ENCODE measurements around the gene C19orf53.

C19orf53 gene

DNA sequence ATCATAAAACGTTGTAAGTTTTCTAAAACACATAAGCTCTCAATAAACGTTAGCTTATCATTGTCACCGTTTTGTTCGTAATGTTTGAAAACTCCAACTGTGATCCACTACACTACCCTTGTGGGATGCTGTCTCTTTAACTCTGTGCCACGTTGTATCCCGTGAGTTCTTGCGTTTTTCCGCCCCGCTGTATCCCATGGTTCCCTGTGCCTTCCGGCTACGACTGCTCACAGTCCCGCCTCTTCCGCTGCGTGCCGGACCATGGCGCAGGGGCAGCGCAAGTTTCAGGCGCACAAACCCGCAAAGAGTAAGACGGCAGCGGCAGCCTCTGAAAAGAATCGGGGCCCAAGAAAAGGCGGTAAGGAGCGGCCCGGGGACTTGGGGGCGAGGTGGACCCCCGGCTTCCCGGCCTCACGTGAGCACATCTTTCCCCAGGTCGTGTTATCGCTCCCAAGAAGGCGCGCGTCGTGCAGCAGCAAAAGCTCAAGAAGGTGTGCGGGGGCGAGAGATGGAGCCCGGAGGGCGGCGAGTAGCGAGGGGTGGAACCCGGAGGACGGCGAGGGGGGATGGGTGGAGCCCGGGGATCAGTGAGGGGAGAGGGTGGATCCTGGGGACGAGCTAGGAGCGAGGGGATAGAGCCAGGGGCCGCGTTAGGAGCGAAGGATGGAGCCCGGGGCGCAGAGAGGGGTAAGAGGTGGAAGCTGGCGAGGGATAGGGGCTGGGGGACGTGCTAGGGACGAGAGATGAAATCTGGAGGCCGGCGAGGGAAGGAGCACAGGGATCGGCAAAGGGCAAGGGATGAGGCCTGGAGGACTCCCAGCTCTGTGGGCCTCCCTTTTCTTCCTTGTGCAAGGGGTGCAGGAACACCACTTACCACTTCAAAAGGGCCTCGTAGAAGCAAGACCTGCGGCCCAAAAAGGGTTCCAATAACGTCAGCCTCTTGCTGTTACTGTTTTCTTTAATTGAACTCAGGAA is at the start of gene C19orf53:
Gene C19orf53, plus strand, starts transcription at position 240 of the 975 bp plus-strand sequence. Its CDS starts 22 bp downstream, at position 262.
- peak; percentile 72 for DNase-seq (ENCODE audit: low read depth)
- TF ChIP-seq, protein P1, sequence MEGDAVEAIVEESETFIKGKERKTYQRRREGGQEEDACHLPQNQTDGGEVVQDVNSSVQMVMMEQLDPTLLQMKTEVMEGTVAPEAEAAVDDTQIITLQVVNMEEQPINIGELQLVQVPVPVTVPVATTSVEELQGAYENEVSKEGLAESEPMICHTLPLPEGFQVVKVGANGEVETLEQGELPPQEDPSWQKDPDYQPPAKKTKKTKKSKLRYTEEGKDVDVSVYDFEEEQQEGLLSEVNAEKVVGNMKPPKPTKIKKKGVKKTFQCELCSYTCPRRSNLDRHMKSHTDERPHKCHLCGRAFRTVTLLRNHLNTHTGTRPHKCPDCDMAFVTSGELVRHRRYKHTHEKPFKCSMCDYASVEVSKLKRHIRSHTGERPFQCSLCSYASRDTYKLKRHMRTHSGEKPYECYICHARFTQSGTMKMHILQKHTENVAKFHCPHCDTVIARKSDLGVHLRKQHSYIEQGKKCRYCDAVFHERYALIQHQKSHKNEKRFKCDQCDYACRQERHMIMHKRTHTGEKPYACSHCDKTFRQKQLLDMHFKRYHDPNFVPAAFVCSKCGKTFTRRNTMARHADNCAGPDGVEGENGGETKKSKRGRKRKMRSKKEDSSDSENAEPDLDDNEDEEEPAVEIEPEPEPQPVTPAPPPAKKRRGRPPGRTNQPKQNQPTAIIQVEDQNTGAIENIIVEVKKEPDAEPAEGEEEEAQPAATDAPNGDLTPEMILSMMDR (IDR thresholded peaks at IDR 0.05; ENCODE audit: control insufficient read depth, extremely low read depth, insufficient read depth), result no peak
- peak within 1 kb of the TSS; percentile 97 for H3K4me3 ChIP-seq (ENCODE audit: low read depth, low read length)

DNA sequence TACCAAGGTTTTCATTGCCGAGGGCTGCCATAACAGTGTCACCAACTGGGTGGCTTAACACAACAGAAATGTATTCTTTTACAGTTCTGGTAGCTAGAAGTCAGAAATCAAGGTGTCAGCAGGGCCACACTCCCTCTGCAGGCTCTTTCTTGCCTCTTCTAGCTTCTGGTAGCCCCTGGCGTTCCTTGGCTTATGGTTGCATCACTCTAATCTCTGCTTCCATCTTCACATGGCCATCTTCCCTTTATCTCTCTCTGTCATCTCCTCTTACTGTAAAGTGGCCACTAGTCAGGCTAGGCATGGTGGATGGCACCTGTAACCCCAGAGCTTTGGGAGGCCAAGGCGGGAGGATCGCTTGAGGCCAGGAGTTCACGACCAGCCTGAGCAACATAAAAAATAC is 47.9 kb upstream of the C19orf53 start:
- TF ChIP-seq, protein P1 (IDR thresholded peaks at IDR 0.05; ENCODE audit: control insufficient read depth, extremely low read depth, insufficient read depth), result no peak
- DNase-seq (ENCODE audit: low read depth), result no peak
- no peak overlapping the region for H3K4me3 ChIP-seq (ENCODE audit: low read depth, low read length)

DNA sequence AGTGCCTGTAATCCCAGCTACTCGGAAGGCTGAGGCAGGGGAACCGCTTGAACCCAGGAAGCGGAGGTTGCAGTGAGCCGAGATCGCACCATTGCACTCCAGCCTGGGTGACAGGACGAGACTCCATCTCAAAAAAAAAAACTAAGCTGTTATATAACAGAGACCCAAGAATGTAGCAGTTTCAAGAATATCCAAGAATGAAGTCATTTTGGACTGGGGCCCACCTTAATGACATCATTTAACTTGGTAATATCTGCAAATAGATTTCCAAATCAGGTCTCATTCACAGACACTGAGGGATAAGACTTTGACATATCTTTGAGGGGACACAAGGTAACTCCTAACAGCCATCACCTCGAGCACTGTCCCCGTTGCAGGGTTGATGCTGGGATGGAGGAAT is 46.5 kb upstream of the C19orf53 start:
- DNase-seq (ENCODE audit: low read depth), result no peak
- no peak overlapping the region for H3K4me3 ChIP-seq (ENCODE audit: low read depth, low read length)
- TF ChIP-seq, protein P1 (IDR thresholded peaks at IDR 0.05; ENCODE audit: control insufficient read depth, extremely low read depth, insufficient read depth), result no peak

DNA sequence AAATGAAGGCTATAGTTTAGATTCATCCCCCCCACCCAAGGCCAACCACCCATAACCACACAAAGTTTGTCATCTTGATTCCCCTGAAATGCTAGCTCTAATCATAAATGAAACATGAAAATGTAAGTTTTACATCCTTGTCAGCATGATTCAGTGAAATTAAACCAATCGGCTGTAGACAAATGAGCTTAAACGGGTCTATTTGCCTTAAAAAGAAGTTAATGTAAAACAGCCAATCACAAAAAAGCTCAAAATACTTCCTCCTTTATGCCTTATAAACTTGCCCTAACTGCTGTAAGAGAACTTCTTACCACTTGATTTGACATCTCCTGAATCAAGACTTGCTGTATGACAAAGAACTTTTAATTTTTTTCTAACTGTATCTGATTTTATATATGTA is 44.4 kb upstream of the C19orf53 start:
- TF ChIP-seq, protein P1 (IDR thresholded peaks at IDR 0.05; ENCODE audit: control insufficient read depth, extremely low read depth, insufficient read depth), result no peak
- no peak overlapping the region for H3K4me3 ChIP-seq (ENCODE audit: low read depth, low read length)
- DNase-seq (ENCODE audit: low read depth), result no peak

DNA sequence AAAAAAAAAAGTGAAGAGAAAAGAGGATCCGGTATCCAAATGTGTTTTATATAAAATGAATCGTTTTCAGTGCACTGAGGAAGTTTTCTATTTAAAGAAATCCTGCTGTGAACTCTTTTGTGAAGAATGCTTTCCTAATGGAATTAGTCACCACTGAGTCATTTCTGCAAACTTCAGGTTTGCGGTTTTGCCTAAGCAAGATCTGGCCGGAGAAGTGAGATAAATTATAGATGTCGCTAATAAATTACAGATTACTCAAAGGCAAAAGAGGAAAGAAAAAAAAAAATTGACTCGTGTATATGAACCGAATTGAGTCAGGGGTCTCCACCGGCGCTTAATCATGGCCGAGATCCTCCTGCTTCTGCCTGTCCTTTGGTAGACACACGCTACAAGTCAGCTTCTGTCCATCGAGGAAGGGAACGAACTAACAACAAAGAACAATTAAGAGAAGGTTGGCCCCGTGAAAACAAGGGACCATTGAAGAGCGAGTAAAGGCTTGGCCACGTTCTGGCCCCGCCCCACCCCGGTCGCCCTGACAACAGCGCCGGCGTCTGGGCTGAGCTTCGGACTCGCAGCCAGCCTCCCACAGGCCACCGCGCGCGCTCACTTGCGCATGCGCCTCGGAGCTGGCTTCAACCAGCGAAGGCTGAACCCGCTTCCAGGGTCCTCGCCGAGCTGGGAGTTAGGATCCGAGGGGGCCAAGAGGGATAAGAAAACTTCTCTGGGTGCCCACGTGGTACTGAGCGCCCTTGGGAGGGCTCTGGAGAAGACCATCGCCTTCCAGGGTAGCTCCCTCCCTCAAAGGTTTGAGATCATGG is 42.9 kb upstream of the C19orf53 start:
- peak overlapping the region; percentile 80 for H3K4me3 ChIP-seq (ENCODE audit: low read depth, low read length)

DNA sequence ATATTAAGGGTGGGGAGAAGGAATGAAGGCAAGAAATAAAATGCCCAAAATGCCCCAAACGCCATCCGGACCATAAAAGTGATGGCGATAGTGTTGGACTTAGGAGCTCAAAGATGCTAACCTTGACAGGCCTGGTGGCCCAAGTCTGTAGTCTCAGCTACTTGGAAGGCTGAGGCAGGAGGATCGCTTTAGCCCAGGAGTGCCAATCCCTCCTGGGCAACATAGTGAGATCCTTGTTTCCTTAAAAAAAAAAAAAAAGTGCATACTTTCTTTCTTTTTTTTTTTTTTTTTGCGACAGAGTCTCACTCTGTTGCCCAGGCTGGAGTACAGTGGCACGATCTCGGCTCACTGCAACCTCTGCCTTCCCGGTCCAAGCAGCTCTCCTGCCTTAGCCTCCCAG is 41.9 kb upstream of the C19orf53 start:
- H3K4me3 ChIP-seq (ENCODE audit: low read depth, low read length), result peak overlapping the region; percentile 80
- DNase-seq (ENCODE audit: low read depth), result no peak
- TF ChIP-seq, protein P1 (IDR thresholded peaks at IDR 0.05; ENCODE audit: control insufficient read depth, extremely low read depth, insufficient read depth), result no peak

More for the DNA sequence above, 42.9 kb upstream of the C19orf53 start:
- peak; percentile 83 for DNase-seq (ENCODE audit: low read depth)
- TF ChIP-seq, protein P1 (IDR thresholded peaks at IDR 0.05; ENCODE audit: control insufficient read depth, extremely low read depth, insufficient read depth), result no peak

Data from LNCaP clone FGC (cell line).